ENCODE measurements around the gene ARHGEF17.

The ARHGEF17 gene

GRCh38 chr11:73415854-73416615, 108.0 kb downstream of the ARHGEF17 start:
- TF ChIP-seq, protein P1, sequence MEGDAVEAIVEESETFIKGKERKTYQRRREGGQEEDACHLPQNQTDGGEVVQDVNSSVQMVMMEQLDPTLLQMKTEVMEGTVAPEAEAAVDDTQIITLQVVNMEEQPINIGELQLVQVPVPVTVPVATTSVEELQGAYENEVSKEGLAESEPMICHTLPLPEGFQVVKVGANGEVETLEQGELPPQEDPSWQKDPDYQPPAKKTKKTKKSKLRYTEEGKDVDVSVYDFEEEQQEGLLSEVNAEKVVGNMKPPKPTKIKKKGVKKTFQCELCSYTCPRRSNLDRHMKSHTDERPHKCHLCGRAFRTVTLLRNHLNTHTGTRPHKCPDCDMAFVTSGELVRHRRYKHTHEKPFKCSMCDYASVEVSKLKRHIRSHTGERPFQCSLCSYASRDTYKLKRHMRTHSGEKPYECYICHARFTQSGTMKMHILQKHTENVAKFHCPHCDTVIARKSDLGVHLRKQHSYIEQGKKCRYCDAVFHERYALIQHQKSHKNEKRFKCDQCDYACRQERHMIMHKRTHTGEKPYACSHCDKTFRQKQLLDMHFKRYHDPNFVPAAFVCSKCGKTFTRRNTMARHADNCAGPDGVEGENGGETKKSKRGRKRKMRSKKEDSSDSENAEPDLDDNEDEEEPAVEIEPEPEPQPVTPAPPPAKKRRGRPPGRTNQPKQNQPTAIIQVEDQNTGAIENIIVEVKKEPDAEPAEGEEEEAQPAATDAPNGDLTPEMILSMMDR (IDR thresholded peaks at IDR 0.05; ENCODE audit: low read depth, low read length, missing control alignments) = no peak
- DNase-seq (ENCODE audit: extremely low read depth, low read depth) = no peak
- H3K4me3 ChIP-seq (replicated peaks; ENCODE audit: low read depth, low read length) = no peak overlapping the region

- TF ChIP-seq, protein P1 (IDR thresholded peaks at IDR 0.05; ENCODE audit: low read depth, low read length, missing control alignments) = no peak
- no peak overlapping the region for H3K4me3 ChIP-seq (replicated peaks; ENCODE audit: low read depth, low read length)
- DNase-seq (ENCODE audit: extremely low read depth, low read depth) = no peak
Measured at GRCh38 chr11:73416786-73417185, 108.7 kb downstream of the ARHGEF17 start.
